HG02884 (cell line): ENCODE results near the gene C1QC.

Experiments
- ATAC-seq: cut with Tn5 transposase; IDR thresholded peaks from one replicate; pipeline ENCODE4 v1.9.1; 2021; ENCODE audit warnings: mild to moderate bottlenecking, moderate library complexity; ENCODE audit not compliant: unreplicated experiment

C1QC gene

DNA sequence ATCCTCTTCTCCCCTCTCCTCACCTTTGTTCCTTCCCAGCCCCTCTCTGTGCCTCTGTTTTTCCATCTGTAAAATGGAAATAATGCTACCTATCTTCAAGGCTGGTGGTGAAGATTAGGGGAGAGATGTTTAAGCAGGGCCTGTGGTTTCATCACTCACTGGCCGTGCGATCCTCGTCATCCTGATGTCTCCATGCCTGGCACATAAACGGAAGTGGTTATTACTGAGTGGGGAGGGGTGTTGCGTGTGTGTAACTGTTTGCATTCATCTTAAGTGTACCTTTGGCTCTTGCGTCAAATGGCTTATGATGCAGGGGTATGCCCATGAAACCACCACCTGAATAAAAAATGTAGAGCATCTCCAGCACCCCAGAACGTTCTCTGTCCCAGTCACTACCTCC, 24.2 kb upstream of the C1QC start:
- ATAC-seq, result no peak

DNA sequence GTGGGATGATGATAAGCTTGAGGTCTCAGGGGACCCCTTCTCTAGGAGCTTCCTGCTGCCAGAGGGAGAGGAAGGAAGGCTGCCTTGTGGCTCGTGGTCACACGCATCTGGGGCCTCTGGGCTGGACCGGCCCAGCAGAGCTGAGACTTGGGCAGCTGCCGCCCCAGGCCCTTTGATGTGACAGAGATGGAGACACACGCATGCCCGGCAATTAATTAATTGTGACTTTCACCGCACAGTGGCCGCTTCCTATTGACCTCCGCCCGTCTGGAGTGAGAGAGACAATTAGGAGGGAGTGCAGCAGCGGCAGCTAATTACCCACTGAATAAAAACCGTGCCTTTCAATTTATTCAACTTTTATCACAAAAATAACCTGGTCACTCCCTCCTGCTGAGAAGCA, 23.6 kb upstream of the C1QC start:
- ATAC-seq, result no peak

DNA sequence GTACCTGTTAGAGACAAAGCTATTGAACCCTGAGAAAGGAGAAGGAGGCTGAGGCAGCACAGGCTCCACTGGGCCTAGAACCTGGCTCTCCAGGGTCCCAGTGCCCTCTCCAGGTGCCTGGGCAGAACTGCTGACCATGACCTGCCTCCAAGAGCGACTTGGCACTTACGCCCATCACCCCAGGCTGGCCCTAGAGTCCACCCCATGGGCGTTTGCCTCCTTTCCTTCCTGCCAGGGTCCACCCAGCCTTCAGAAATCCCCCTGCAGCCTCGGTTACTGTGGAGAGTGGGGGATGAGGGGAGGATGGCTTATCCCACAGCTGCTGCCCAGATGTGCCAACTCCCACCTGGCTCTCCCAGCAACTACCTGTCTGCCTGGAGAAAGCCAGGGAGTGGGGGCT, 21.7 kb upstream of the C1QC start:
- ATAC-seq, result no peak

DNA sequence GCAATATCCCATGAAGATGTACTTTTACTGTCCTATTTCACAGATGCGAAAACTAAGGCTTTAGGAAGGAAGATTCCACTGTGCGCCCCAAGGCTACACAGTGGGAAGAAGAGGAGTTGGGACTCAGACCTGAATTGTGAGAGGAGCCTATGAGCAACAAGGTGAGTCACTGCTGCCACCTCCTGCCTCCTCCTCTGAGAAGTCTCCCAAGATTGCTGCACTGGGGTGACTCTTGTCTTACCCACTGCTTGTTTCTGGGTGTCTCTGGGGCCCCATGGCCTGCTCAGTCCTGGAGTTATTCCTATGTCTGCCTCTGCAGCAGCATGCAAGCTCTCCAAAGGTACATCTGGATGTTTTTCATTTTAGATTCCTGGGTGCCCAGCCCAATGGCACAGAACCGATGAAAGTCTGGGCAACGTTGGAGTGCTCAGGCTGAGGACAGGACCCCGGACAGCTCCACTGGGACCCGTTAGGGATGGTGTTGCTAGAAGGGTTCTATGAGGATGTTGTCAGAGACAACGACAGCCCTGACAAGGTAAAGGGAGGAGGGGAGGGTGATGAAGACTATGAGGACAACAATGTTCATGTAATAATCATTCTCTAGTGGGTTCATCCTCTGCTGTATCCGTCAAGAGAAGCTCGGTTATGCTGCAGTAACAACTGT, 18.0 kb upstream of the C1QC start:
- no peak for ATAC-seq

- ATAC-seq, result no peak
These were observed 16.9 kb upstream of the C1QC start for GRCh38 chr1:22626237-22627157.

GRCh38 chr1:22627331-22627730, 16.1 kb upstream of the C1QC start:
- ATAC-seq, result no peak

GRCh38 chr1:22628698-22629444, 14.6 kb upstream of the C1QC start:
- ATAC-seq, result no peak

DNA sequence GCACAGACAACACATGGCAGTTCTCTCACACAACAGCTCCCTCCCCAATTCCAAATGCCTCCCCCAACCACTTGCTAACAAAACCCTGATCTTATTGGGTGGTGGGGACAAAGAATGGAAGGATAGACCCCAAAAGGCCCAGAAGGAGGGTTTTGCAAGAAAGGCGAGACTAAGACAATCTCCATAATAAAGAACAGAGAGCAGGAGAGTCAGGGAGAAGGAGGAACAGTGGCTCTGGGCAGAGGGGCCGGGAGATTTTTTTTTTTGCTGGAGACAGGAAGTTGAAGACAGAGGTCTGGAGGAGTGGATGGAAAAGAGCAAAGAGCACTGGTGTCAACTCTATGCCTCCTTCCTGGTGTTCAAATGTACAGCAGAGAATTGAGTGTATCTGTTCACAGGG, 13.5 kb upstream of the C1QC start:
- ATAC-seq, result no peak

DNA sequence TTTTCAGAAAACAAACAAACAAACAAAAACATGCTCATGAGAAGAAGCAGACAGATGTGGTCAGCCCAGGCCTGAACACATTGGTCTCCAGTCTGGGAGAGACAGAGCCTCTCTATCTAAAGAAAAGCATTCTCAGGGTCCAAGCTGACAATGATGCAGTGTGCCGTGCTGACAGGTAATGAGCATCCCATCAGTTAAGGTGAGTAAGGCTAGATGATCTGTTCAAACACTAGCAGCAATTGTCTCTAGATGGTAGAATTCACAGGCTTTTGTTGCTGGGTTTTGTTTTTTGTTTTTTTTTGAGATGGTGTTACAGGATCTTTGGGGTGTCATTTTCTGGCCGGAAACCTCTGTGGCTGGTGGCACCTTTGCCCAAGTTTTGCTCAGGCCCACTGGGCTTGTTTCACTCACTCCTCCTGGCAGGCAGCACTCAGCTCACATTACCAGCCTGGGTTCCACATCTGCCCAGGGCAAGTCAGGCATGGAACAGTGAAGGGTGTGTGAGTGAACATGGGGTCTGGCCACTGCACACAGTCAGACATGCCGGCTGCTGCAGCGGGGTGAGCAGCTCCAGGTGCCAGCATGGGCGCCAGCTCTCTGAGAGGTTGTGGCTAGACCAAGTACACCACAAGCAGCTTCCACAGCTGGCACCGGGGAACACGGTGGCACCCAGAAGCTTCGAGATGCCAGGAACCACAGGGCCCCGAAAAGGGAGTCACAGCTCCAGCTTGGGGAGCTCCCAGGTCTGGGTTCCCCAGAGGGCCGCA, 9.6 kb upstream of the C1QC start:
- ATAC-seq, result no peak

GRCh38 chr1:22635436-22635835, 8.0 kb upstream of the C1QC start:
- ATAC-seq, result no peak

GRCh38 chr1:22636353-22636752, 7.1 kb upstream of the C1QC start, which contains the start of gene C1QA:
TSS of gene C1QA (plus strand) at chr1:22636628. CDS start at chr1:22637617, 989 bp downstream.
- no peak for ATAC-seq

GRCh38 chr1:22636927-22637326, 6.5 kb upstream of the C1QC start:
- ATAC-seq, result no peak

DNA sequence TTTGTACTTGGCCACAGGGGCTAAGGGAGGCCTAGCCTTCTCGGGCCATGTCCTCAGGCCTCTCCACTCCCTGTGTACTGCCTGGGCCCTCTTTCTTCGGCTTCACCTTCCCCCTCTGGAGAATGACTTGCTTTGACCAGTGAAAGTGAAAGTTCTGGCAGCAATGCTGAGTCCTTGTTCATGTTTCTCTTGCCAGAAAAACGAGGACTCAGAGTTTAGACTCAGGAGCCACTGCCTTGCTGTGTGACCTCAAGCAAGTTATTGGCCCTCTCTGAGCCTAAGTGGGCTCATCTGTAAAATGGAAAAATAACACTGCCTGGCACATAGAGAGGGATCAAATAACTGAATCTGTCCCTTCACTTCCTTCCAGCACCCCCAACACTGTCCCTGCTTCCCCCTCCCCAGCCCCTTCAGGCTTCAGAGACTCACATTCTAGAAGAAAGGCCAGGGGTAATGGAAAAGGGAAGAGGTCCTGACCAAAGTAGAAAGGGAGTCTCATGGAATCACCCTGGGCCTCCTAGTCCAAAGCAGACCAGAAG, 5.5 kb upstream of the C1QC start:
- ATAC-seq, result no peak

DNA sequence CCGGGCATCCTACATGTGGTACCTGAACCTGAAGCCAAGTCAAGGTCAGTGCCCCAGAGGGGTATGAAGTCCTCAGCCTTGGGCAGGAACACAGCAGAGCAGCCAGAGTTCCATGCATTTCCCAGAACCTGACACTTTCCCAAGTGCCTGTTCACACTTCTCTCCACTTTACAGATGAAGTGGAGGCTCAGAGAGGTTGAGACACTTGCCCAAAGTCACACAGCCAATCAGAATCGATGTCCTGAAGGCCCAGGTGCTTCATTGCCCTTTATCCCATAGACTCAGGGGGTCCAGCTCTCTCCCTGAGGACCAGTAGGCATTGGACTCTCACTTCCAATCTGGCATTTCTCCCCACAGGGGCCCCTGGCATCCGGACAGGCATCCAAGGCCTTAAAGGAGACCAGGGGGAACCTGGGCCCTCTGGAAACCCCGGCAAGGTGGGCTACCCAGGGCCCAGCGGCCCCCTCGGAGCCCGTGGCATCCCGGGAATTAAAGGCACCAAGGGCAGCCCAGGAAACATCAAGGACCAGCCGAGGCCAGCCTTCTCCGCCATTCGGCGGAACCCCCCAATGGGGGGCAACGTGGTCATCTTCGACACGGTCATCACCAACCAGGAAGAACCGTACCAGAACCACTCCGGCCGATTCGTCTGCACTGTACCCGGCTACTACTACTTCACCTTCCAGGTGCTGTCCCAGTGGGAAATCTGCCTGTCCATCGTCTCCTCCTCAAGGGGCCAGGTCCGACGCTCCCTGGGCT, 4.8 kb upstream of the C1QC start:
- no peak for ATAC-seq

GRCh38 chr1:22639286-22639685, 4.1 kb upstream of the C1QC start:
- ATAC-seq, result no peak

DNA sequence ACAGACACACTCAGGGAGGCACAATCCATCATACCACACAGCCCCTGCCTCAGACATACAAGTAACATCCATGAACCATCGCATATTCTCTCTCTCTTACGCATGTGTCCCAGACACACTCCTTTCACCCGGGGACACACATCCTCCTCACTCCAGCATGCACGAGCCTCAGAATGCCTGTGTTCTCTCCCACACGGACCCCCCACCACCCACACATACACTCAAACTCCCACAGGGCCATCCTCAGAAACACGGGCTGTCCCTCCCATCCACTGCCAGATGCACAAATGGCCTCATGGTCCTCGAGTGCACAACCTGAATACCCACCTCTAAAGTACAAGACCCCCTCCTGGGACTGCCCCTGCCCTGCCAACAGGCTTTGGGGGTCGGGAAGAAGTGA, 2.2 kb upstream of the C1QC start:
- no peak for ATAC-seq

DNA sequence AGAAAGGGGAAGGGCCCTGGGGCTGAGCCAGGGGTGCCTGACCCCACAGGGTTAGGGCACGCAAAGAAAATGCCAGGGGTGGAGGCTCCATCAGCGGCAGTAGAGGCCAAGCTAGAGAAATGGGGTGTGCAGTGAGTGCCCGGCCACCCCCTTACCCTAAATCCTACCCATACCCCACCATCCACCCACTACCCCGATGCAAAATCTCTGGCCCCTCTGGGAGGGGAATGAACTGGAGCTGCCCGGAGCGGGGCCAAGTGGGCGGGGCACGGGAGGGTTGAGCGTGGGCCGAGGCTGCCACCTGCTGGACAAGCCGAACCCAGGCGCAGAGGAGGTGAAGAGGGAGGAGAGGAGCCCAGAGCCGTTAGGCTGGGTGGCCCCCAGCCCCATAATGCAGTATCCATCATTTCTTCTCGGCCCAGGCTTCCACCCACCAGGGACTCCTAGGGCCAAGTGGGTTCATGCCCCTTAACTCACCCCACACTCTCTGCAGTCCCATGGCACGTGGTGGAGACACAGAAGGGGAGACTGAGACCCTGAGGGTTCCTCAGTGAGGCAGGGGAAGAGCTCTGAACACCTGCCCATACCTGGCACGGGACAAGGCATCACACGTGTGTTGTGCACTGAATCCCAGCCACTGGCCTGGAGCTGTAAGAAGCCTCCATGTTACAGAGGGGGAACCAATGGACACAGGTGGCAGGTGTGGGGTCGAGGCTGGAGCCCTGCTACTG, 1.4 kb upstream of the C1QC start:
- no peak for ATAC-seq

DNA sequence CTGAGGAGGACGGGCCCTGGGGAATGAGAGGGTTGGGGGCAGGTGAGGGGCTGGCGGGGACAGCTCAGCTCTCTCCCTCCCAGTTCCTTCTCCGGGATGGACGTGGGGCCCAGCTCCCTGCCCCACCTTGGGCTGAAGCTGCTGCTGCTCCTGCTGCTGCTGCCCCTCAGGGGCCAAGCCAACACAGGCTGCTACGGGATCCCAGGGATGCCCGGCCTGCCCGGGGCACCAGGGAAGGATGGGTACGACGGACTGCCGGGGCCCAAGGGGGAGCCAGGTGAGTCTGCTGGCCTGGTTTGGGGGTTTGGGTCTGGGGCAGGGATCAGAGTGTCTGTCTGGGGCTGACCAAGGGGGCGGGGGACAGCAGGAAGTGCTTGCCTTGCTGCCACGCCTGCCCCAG, 495 bp downstream of the C1QC start:
- no peak for ATAC-seq

DNA sequence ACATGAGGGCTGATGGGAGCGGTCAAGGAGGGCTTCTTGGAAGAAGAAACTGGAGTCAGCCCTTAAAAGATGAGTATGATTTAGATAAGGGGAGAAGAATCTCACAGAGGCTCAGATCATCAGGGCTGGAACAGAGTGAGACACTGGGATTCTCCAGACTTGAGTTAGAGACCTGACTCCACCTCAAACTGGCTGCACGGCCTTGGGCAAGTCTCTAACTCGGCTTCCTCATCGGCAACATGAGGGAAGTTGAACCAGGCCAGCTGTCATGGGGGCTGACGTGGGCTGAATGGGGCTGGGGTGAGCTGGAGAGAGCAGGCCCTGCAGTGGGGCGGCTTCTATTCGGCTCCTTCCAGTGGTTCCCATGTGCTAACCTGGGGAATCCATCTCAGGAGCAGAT, 2.5 kb downstream of the C1QC start:
- no peak for ATAC-seq
